Amygdala (tissue), 56 donors: ENCODE data around the gene SVOP.

Source experiments
- DNase-seq, 56 donors: peaks; one replicate each; lab custom pipeline; 2025; lab: John Stamatoyannopoulos, UW

SVOP gene

DNA sequence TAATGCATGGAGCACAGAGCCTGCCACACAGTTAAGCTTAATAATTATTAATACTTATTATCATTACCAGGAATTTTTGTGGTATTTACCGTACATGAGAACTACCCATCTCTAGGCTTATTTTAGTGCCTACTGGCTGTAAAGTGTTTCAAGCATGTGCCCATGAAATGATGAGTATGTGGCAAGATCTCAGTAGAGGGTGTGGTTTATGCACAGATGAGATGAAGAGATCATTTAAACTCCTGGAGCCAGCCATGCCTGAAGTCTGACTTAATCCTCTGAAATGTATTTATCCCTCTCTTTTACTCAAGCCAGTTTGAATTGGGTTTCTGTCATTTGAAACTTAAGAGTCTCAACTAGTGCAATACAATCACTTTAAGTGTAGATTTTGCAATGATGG, 80.7 kb downstream of the SVOP start:
- no peak for DNase-seq

DNA sequence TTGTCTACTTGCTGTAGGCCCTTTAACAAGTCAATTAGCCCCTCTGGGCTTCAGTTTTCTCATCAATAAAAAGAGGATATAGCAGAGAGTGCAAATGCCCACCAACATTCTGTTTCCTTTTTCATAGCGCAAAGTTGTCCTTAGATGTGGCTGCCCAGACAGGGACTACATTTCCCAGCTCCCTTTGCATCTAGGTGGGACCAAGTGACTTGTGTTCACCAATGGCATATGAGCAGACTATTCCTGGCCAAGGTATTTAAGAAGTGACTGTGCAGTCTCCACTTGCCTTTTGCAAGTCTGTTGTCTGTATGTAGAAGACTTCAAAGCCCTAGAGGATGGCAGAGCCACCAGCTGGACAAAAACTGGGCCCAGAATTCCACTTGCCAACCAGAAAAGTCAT, 81.3 kb downstream of the SVOP start:
- no peak for DNase-seq

DNA sequence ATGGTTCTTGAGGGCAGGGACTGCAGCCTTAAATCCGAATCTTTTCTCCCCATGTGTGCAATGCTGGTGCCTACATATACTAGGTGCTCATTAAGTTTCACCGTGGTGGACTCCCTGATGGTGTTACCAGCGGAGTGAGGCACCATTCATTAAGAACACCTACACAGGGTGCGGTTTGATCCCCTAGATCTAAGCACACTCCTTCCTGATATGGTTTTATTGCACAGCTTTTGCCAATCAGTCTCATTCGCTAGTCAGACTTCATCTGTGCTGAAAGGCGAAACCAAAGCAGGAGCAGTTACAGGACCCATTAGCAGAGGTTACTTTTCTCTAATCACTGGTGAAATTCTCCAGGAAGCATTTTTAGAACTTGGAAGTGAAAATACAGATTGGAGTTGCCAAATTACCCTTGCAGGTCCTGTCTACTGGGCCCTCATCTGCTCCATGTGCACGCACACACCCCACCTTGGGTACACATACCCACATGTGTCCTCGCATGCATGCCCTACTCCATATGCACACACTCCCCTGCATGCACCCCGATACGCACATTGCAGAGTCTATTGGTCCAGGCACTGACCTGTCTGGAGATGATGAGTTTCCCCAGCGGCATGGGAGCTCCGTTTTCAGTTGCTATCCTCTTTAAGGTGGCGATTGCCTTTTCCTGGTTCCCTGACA, 82.5 kb downstream of the SVOP start:
- DNase-seq, result no peak

DNA sequence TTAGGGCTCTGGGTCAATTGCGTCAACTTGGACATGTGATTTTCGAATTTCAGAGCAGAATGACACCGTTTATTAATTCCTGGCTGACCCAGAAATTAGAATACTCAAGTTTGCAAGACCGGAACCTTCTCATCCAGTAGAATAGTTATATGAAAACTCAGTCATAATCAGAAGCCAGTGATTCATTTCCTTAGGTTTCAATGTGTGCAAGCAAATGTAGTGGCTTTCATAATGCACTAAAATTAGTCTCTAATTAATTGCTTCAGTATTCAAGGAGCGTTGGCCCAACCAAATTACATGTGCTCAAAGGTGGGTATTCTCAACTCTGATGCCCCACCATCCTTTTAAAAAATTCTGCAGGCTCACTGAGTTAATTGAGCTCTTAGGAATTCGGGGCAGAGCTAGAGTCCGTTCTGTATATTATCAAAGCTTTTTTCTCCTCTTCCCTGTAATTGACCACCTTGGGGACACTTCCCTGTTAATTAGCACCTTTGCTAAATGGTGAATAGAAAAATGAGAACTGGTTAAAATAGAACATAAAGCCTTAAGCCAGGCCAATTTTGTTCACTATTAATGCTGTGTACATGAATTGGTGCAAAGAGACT, 85.6 kb downstream of the SVOP start:
- DNase-seq, result no peak

DNA sequence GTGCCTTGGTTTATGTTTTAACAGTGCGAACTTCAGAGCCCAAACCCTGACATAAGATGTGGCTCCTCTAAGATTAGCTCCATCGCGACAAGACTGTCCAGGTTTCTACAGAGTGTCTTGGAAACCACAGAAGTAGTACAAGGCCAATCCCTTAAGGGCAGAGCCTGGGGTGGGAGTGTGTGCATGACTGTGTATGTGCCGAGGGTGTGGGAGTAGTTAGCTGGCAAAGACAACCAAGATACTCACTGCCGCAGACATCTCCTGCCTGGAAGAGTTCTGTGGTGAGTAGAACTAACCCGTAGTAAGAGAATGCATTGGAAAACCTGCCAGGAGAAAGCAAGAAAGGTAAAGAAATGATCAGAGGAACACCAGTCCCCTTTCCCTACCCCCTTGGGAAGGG, 86.9 kb downstream of the SVOP start:
- DNase-seq, result peak in 3 of 56 donors; percentile 4 to 16 (median 5)

DNA sequence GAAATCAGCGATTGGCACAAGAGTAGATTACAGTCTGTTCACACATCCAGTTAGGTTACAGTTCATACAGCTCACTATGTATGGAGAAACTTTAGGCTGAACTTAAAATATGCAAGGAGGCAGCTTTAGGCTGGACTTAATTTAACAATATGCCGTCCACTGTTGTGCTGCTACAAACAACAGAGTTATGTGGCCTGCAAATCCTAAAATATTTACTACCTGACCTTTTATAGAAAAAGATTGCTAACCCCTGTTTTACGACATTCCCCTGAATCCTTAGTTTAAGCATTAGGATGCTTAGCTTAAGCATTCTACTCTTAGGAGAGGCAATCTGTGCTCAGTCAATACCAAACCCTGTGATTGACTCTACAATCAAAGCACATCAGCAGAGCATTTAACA, 90.1 kb downstream of the SVOP start:
- DNase-seq, result no peak

DNA sequence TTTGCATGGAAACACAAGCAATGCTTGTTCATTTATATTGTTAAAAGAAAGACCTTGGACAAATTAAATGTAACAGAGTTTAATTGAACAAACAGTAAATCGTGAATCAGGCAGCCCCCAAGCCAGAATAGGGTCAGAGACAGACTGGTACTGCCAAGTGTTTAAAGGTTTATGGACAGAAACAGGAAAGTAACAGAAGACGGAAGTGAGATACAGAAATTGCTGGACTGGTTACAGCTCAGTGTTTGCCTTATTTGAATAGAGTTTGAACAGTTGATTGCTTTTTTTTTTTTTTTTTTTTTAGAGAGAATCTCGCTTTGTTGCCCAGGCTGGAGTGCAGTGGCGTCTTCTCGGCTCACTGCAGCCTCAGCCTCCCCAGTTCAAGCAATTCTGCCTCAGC, 90.7 kb downstream of the SVOP start:
- DNase-seq, result no peak

DNA sequence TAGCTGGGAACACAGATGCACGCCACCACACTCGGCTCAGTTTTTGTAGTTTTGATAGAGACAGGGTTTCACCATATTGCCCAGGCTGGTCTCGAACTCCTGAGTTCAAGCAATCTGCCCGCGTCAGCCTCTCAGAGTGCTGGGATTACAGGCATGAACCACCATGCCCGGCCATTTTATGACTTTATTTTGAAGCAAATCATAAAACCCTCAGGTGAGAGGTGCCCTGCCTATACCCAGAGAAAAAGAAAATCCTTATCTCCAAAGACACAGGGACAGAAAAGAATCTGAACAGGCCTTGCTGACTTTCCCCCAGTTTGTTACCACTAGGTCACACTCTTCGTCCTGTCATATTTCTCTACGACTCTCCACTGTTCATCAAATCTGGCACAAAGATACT, 92.2 kb downstream of the SVOP start:
- no peak for DNase-seq

DNA sequence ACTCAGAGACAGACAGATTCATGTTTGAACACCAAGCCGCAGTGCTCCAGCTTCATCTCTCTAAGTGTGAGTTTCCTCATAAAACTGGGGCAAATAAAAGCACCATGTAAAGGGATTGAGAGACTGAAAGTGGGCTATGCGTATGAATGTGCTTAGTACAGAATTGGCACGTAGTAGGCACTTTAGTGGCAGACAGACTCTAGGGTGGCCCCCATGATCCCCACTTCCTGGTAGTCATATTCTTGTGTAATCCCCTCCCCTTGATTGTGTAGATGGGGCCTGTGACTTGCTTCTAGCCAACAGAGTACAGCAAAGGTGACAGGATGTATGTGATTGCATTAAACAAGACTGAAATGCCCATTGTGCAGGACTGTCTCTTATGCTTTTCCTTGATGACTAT, 98.0 kb downstream of the SVOP start:
- DNase-seq, result no peak

DNA sequence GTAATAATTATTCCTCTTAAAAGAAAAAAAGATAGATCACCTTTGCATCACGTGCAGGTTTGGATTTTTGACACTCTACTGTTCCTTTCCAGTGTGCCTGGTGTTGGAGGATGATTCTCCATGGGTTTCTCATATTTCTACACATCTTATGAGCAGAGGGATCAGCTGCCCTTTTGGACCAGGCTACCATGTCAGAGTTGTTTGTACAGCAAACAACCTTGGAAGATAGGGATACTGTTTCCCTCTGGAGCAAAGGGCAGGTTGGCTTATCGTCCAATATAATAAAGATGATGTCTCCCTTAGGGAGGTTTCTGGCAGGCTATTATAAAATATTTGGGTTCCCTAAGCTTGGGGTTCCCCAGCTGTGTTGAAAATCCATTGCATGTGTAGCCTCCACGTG, 98.9 kb downstream of the SVOP start:
- DNase-seq, result no peak

DNA sequence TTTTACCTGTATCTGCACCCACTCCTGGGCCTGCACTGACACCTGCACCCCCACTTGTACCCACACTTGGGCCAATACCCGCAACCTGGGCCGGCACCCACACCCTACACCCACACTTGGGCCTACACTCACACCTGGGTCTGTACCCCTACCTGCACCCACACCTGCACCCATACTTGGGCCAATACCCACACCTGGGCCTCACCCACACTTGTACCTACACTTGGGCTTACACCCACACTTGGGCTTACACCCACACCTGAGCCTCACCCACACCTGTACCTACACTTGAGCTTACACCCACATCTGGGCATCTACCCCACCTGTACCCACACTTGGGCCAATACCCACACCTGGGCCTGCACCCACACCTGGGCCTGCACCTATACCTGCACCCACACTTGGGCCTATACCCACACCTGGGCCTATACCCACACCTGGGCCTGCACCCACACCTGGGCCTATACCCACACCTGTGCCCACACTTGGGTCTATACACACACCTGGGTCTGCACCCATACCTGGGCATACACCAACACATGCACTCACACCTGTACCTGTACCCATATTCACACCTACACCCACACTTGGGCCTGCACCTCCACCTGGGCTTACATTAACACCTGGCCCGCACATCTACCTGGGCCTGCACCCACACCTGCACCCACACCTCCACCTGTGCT, 101.8 kb downstream of the SVOP start:
- DNase-seq, result no peak

DNA sequence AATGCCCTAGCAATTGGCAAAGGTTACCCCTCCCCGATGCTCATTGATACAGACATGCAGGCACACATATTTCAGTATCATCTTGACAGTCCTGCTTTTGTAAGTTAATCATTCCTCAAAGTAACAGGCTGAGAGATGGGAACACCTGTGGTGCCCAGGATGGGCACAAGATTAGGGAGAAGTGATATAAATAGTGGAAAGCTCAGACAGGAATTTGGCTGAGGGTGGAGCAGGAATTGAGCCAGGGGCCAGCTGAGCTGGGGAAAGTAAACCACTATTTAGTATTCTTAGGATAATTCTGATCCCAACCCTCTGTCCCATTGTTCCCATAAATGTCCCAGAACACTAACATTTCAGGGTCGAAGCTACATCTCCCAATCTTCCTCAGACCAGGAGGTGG, 102.7 kb downstream of the SVOP start:
- no peak for DNase-seq

DNA sequence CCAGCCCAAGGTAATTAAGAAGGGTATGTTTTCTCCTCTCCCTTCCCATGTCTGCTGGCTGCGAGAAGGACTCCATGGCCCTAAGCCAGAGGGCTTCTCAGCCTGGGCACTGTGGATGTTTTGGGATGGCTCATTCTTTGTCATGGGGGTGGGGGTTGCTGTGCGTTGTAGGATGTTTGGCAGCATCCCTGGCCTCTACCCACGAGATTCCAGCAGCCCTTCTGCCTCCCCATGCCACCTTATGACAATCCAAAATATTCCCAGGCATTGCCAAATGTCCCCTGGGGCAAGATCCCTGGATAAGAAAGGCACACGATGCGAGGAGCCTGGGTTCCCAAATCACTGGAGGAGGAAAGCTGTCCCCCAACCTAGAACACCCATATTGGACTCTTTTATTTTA, 104.5 kb downstream of the SVOP start:
- DNase-seq, result no peak

DNA sequence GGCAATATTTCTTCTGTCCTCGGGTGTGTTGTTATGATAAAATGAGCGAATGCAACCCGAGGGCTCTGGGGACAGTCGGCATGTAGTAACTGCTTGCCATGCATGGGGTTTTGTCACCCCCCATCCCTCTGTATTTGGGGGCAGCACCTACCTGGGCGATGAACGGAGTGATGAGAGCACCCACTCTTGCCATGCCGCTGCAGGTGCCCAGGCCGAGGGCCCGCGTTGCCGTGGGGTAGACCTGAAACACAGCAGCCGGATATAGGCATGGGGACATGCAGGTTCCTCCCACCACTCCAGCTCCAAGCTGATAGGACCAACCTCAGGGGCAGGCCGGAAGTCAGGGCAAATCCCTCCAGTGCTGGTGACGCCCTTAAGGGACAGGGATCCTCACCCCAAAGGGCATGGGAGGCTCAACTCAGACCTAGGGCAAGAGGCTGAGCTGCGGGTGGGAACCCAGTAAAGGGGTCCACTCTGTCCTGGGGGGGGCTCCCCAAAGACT, 105.2 kb downstream of the SVOP start:
- no peak for DNase-seq

DNA sequence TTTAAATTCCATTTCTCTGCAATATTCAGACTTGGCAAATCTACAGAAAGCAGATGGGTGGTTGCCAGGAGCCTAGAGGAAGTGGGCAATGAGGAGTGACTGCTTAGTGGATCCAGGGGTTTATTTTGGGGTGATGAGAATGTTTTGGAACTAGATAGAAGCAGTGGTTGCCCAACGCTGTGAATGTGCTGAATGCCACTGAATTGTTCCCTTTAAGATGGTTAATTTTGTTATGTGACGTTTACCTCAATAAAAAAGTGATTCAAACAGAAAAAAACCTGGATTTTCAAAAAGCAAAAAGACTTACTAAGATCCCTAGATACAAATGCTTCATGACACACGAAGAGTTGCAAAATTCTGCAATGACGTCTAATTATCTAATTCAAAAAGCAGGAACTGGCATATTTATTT, 106.7 kb downstream of the SVOP start:
- peak in 23 of 56 donors; percentile 4 to 65 (median 19) for DNase-seq

DNA sequence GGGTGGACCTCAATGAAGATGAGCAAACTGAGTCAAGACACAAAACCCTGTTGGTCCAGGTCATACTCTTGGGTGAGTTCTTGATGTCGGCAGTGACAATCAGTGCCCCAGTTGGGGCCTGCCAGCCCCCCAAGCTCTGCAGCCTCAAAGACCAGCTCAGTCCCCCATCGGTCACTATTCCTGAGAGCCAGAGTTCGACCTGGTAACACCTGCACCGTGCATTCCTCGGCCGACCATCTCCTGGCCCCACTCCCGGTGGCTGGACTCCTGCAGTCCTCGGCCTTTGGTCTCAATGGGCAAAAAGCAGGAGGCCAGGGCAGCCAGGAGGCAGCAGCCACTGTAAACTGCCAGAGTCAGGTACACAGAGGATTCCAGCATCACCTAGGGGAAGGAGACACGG, 108.5 kb downstream of the SVOP start:
- DNase-seq, result no peak

DNA sequence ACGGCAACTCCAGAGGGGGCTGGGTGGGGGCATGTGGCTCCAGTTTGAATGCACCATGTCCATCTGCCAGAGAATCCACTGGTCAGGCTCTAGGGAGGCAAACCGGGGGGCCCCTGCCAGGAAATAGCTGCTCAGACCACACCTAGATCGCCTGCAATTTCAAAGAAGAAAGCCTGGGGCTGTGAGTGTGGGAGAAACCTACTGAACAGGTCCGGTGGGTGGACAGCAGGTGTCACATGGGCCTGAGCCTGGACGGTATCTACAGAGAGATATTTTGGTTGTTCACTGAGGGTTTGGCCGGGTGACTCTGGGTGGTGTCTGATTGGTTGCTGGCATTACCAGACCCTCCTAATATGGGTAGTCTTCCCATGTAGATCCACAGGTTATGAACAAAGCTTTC, 109.0 kb downstream of the SVOP start:
- DNase-seq, result no peak

DNA sequence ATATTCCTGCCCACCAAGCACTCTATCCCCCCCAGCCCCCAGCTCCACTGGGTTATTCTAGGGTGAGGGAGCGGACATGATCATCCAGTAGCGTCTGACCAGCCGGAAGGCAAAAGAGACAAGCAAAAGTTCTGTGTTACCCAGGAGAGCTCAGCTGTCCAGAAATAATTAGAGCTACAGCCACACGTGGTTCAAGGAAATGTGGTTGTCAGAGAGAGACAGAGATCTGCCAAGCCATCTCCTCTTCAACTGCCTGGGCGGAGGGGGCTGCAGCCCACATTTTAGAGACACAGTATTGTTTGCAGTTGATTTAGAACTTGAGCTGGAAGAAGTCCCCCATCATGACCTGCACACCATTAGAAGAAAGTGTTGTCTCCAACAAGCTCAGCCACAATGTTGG, 110.5 kb downstream of the SVOP start:
- peak in 1 of 56 donors; percentile 3 for DNase-seq

DNA sequence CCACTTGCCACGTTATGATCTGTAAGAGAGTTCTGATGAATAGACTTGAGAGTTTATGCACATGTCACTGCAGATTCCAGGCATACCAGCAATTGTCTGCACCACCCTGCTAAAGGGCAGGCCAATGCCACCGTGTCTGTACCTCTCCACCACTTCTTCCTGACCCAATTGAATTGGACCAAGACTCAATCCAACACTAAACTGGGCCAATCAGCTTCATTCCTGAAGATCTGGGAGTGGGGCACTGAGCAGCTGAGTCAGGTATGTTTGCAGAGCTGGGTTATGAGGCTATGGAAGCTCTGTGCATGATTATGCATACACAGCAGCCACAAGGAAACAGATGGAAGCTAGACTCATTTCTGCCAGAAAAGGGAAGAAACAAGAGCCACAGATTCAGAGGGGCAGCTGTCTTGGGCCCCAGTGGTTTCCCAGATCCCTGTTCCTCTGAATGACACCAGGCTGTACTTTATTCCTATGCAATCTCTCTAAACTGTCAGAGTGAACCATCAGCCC, 113.0 kb downstream of the SVOP start:
- DNase-seq, result peak in 8 of 56 donors; percentile 3 to 46 (median 16)

DNA sequence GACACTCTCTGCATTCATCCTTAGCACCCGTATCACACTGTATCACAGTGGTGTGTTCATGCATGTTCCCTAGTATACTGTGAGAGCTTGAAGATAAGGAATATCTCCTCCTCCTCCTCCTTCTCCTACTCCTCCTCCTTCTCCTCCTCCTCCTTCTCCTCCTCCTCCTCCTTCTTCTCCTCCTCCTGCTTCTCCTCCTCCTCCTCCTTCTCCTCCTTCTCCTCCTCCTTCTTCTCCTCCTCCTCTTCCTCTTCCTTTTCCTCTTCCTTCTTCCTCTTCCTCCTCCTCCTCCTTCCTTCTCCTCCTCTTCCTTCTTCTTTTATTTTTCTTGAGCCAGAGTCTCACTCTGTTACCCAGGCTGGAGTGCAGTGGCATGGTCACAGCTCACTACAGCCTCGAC, 113.9 kb downstream of the SVOP start:
- DNase-seq, result no peak

DNA sequence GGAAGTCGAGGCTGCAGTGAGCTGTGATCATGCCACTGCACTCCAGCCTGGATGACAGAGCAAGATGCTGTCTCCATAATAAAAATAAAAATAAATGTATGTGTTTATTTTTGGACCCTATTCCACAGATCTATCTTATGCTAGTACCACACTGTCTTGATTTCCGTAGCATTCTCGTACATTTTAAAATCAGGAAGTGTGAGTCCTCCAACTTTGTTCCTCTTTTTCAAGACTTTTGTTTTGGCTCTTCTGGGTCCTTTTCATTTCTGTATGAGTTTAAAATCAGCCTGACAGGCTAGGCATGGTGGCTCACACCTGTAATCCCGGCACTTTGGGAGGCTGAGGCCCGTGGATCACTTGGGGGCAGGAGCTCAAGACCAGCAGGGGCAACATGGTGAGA, 115.1 kb downstream of the SVOP start:
- no peak for DNase-seq

DNA sequence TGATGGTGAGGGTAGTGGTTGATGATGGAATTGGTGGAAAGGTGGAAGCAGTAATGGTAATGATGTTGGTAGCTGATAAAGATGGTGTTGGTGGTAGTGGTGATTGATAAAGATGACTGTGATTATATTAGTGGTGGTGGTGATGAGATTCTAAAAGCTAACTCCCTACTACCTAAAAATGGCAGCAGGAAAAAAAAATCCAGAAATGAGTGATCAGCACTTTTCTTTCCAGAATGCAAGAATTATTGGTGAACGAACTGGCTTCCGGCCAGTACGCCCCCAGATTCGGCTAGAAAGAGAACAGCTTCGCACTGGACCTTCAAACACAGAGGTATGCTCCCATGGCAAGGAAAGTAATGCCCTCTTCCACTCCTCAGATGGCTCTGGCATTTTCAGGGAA, 121.7 kb downstream of the SVOP start:
- DNase-seq, result no peak
